ENCODE results near the gene OLFML1.

OLFML1 gene

DNA sequence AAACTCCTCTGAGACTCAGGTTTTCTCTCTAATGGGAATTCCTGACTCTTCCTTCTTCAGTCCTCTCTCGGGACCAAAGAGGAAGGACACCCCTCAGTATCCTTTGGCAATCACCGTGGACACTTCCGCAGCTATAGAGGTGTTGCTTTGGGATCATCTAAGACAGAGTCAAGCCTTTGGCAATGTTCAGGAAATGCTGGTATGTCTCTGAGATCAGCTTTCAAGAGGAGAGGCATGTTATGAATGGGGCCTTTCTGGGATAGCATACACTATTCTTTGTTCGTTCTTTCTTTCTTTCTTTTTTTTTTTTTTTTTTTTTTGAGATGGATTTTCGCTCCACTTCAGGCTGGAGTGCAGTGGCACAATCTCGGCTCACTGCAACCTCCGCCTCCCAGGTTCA lies 14.2 kb upstream of the OLFML1 start:
- Histone ChIP-seq H3K9ac (ENCODE audit: low read length) (no peak overlapping the region), H3K79me2 (ENCODE audit: insufficient read depth, low read length) (no peaks in the 10 kb centered on the region), H2AFZ (ENCODE audit: low read depth, low read length, severe bottlenecking) (no peak overlapping the region), H3K9me3 (ENCODE audit: insufficient read depth, low read length) (no peaks in the 10 kb centered on the region), H3K27ac (ENCODE audit: low read depth, low read length) (no peak overlapping the region), H3K4me3 (ENCODE audit: insufficient read depth, low read length, poor library complexity, severe bottlenecking) (no peak overlapping the region), H3K27me3 (ENCODE audit: low read length) (no peaks in the 10 kb centered on the region), H3K4me2 (ENCODE audit: low read depth, low read length, poor library complexity, severe bottlenecking) (no peak overlapping the region), H4K20me1 (ENCODE audit: low read depth, low read length) (no peaks in the 10 kb centered on the region), H3F3A (ENCODE audit: insufficient read depth) (no peaks in the 10 kb centered on the region), H3K9me2 (replicated peaks; ENCODE audit: insufficient read depth, low read length) (no peaks in the 10 kb centered on the region), H3K36me3 (ENCODE audit: low read length) (no peaks in the 10 kb centered on the region)
- no peak for TF ChIP-seq EZH2phosphoT487 (conservative IDR thresholded peaks at IDR 0.05; ENCODE audit: low read length)
- TF ChIP-seq, protein P1, sequence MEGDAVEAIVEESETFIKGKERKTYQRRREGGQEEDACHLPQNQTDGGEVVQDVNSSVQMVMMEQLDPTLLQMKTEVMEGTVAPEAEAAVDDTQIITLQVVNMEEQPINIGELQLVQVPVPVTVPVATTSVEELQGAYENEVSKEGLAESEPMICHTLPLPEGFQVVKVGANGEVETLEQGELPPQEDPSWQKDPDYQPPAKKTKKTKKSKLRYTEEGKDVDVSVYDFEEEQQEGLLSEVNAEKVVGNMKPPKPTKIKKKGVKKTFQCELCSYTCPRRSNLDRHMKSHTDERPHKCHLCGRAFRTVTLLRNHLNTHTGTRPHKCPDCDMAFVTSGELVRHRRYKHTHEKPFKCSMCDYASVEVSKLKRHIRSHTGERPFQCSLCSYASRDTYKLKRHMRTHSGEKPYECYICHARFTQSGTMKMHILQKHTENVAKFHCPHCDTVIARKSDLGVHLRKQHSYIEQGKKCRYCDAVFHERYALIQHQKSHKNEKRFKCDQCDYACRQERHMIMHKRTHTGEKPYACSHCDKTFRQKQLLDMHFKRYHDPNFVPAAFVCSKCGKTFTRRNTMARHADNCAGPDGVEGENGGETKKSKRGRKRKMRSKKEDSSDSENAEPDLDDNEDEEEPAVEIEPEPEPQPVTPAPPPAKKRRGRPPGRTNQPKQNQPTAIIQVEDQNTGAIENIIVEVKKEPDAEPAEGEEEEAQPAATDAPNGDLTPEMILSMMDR (IDR thresholded peaks at IDR 0.05; ENCODE audit: insufficient read depth, low read length, poor library complexity, severe bottlenecking) = no peak

DNA sequence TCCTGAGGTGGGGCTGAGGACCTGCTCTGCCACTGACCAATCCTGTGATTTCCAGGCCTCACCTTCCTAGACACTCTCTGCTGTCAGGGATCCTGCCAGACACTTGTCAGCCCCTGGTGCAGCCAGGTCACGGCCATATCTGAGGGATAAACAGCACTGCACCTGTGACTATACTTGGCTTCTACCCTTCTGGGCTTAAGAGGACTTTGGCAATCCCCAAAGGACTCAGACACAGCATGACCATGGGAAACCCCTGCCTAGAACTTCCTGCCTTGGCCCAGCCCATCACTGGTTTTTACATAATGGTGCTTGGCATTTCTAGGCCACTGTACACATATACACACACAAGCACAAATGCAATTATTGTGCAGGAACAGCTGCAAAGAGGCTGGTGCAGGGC lies 11.6 kb upstream of the OLFML1 start:
- Histone ChIP-seq H3F3A (ENCODE audit: insufficient read depth) (no peaks in the 10 kb centered on the region), H4K20me1 (ENCODE audit: low read depth, low read length) (no peaks in the 10 kb centered on the region), H3K27me3 (ENCODE audit: low read length) (no peaks in the 10 kb centered on the region), H3K9ac (ENCODE audit: low read length) (no peak overlapping the region), H3K9me2 (replicated peaks; ENCODE audit: insufficient read depth, low read length) (no peaks in the 10 kb centered on the region), H2AFZ (ENCODE audit: low read depth, low read length, severe bottlenecking) (no peak overlapping the region), H3K9me3 (ENCODE audit: insufficient read depth, low read length) (no peaks in the 10 kb centered on the region), H3K79me2 (ENCODE audit: insufficient read depth, low read length) (no peaks in the 10 kb centered on the region), H3K4me3 (ENCODE audit: insufficient read depth, low read length, poor library complexity, severe bottlenecking) (no peak overlapping the region), H3K27ac (ENCODE audit: low read depth, low read length) (no peak overlapping the region), H3K4me2 (ENCODE audit: low read depth, low read length, poor library complexity, severe bottlenecking) (no peak overlapping the region), H3K36me3 (ENCODE audit: low read length) (no peaks in the 10 kb centered on the region)
- TF ChIP-seq, protein P1 (IDR thresholded peaks at IDR 0.05; ENCODE audit: insufficient read depth, low read length, poor library complexity, severe bottlenecking) = no peak
- no peak for TF ChIP-seq EZH2phosphoT487 (conservative IDR thresholded peaks at IDR 0.05; ENCODE audit: low read length)

DNA sequence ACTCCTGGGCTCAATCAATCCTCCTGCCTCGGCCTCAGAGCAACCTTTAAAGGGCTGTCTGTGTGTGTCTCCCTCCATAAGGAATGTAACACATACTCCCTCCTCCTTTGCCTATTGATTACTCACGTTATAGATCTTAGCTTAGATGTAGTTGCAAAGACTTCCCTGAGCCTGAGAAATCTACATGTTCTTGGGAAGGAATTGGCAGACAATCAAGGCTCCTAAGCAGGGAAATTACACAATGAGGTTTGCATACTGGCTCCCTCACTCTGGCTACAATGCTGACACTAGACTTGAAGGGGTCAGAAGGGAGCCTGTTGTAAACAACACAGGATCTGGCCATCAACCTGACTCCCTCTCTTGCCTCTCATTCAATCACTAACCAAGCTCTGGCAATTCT lies 5.2 kb upstream of the OLFML1 start:
- Histone ChIP-seq H3K27ac (ENCODE audit: low read depth, low read length) (no peak overlapping the region), H3K27me3 (ENCODE audit: low read length) (no peaks in the 10 kb centered on the region), H2AFZ (ENCODE audit: low read depth, low read length, severe bottlenecking) (no peak overlapping the region), H3K9me3 (ENCODE audit: insufficient read depth, low read length) (no peaks in the 10 kb centered on the region), H3K4me2 (ENCODE audit: low read depth, low read length, poor library complexity, severe bottlenecking) (no peak overlapping the region), H3K36me3 (ENCODE audit: low read length) (no peaks in the 10 kb centered on the region), H3K4me3 (ENCODE audit: insufficient read depth, low read length, poor library complexity, severe bottlenecking) (no peak overlapping the region), H3F3A (ENCODE audit: insufficient read depth) (no peaks in the 10 kb centered on the region), H3K79me2 (ENCODE audit: insufficient read depth, low read length) (no peaks in the 10 kb centered on the region), H4K20me1 (ENCODE audit: low read depth, low read length) (no peaks in the 10 kb centered on the region), H3K9ac (ENCODE audit: low read length) (no peak overlapping the region), H3K9me2 (replicated peaks; ENCODE audit: insufficient read depth, low read length) (no peaks in the 10 kb centered on the region)
- TF ChIP-seq, protein P1 (IDR thresholded peaks at IDR 0.05; ENCODE audit: insufficient read depth, low read length, poor library complexity, severe bottlenecking) = no peak
- TF ChIP-seq EZH2phosphoT487 (conservative IDR thresholded peaks at IDR 0.05; ENCODE audit: low read length) = no peak
